NOMO-1 (cell line): ENCODE measurements around the gene WDPCP.
A peak's percentile ranks its signal among the peaks of the same experiment; 100 is the strongest.
"Not testable (repeated sequence)": the region's sequence is repeated elsewhere in the genome, so short reads cannot be mapped to it uniquely, and the experiment has no call there.

Experiments
- DNase-seq, 2 experiments: peaks; one replicate each; lab custom pipeline; 2025; ENCODE audit not compliant: unreplicated experiment in 2 of 2; lab: John Stamatoyannopoulos, UW

WDPCP gene

GRCh38 chr2:63378589-63378988, 209.7 kb downstream of the WDPCP start:
- DNase-seq, result peak; percentile 68 to 88

- no peak for DNase-seq
Observed at GRCh38 chr2:63374341-63374740, 213.9 kb downstream of the WDPCP start.

- no peak for DNase-seq
Observed at GRCh38 chr2:63372549-63372948, 215.7 kb downstream of the WDPCP start.

GRCh38 chr2:63369146-63369545, 219.1 kb downstream of the WDPCP start:
- DNase-seq, result no peak

- DNase-seq, result no peak
Observed at GRCh38 chr2:63364866-63365265, 223.4 kb downstream of the WDPCP start.

GRCh38 chr2:63357722-63358121, 230.6 kb downstream of the WDPCP start:
- DNase-seq, result not testable (repeated sequence)

GRCh38 chr2:63347361-63347760, 240.9 kb downstream of the WDPCP start:
- no peak for DNase-seq

GRCh38 chr2:63346411-63346810, 241.9 kb downstream of the WDPCP start:
- no peak for DNase-seq

GRCh38 chr2:63345285-63345633, 243.0 kb downstream of the WDPCP start:
- DNase-seq, result no peak

- DNase-seq, result no peak
Observed at GRCh38 chr2:63344575-63345284, 243.5 kb downstream of the WDPCP start.

- DNase-seq, result no peak
Observed at GRCh38 chr2:63343397-63344109, 244.7 kb downstream of the WDPCP start.

GRCh38 chr2:63340443-63340842, 247.8 kb downstream of the WDPCP start:
- DNase-seq, result no peak

- no peak for DNase-seq
Observed at GRCh38 chr2:63334910-63335309, 253.4 kb downstream of the WDPCP start.

- no peak for DNase-seq
Observed at GRCh38 chr2:63326473-63326872, 261.8 kb downstream of the WDPCP start.

GRCh38 chr2:63323662-63324061, 264.6 kb downstream of the WDPCP start:
- DNase-seq, result not testable (repeated sequence)

- not testable (repeated sequence) for DNase-seq
Observed at GRCh38 chr2:63321973-63322372, 266.3 kb downstream of the WDPCP start.

GRCh38 chr2:63320669-63321068, 267.6 kb downstream of the WDPCP start:
- no peak for DNase-seq

- DNase-seq, result no peak
Observed at GRCh38 chr2:63310614-63311013, 277.7 kb downstream of the WDPCP start.

GRCh38 chr2:63301481-63301880, 286.8 kb downstream of the WDPCP start:
- DNase-seq, result no peak

GRCh38 chr2:63300835-63301234, 287.4 kb downstream of the WDPCP start:
- DNase-seq, result no peak

- no peak for DNase-seq
Observed at GRCh38 chr2:63287956-63288355, 300.3 kb downstream of the WDPCP start.

- not testable (repeated sequence) for DNase-seq
Observed at GRCh38 chr2:63286520-63286919, 301.8 kb downstream of the WDPCP start.
